Kidney (tissue), 14 donors: ENCODE data around the gene LCN1. TPM values are rescaled to one million over a fixed set of nuclear protein-coding genes. Genes with fewer than 3 reads are reported as not detected.

Experiments
- DNase-seq, 5 donors: peaks; one replicate each; pipeline ENCODE4 v3.0.0-alpha.2; 2013 to 2020
- FAIRE-seq: peaks from 2 replicates; lab custom pipeline; 2012; peaks lifted over from hg19 to GRCh38; lab: Jason Lieb, UNC
- H3K27ac ChIP-seq, 2 donors: one replicate each; pipeline ENCODE4 v1.7.0; 2013; ENCODE audit warnings: low read depth in 2 of 2, low read length in 2 of 2, inconsistent platforms in 1 of 2
- H3K27me3 ChIP-seq: one replicate; pipeline ENCODE4 v1.7.1; 2013; ENCODE audit warnings: low read length, inconsistent platforms; ENCODE audit not compliant: control insufficient read depth, insufficient read depth
- H3K36me3 ChIP-seq, 3 donors: one replicate each; pipeline versions ENCODE4 v1.7.0 to v1.7.1; 2013; ENCODE audit warnings: low read length in 3 of 3, control low read depth in 1 of 3, inconsistent platforms in 1 of 3; ENCODE audit not compliant: insufficient read depth in 3 of 3, control insufficient read depth in 2 of 3
- H3K4me1 ChIP-seq, 3 donors: one replicate each; pipeline versions ENCODE4 v1.7.0 to v1.7.1; 2013; ENCODE audit warnings: low read length in 3 of 3, inconsistent platforms in 1 of 3, low read depth in 1 of 3; ENCODE audit not compliant: control insufficient read depth in 2 of 3, insufficient read depth in 2 of 3
- H3K4me3 ChIP-seq, 3 donors: one replicate each; pipeline versions ENCODE4 v1.7.0 to v1.8.1; 2013; ENCODE audit warnings: low read length in 3 of 3, control low read depth in 1 of 3, inconsistent platforms in 1 of 3
- H3K9ac ChIP-seq, 3 donors: one replicate each; pipeline versions ENCODE4 v1.7.0 to v1.7.1; 2013; ENCODE audit warnings: low read length in 3 of 3, control low read depth in 1 of 3, inconsistent platforms in 1 of 3
- H3K9me3 ChIP-seq, 3 donors: one replicate each; pipeline versions ENCODE4 v1.7.0 to v1.7.1; 2013; ENCODE audit warnings: low read length in 3 of 3, control low read depth in 1 of 3, inconsistent platforms in 1 of 3; ENCODE audit not compliant: control insufficient read depth in 2 of 3, insufficient read depth in 1 of 3
- intact Hi-C: fragments of 100-400 bp; cut with DNase I; formaldehyde crosslinking; loops from one replicate; pipeline ENCODE4 v1.11.1; 2022
- polyA plus RNA-seq: library from polyadenylated mRNA; stranded (reverse); fragments of 350-450 nt; fragmentation: Illumina TruSeq; extraction: RNeasy Lipid Tissue Mini Kit (QIAGEN cat#74804); gene quantifications from one replicate; pipeline ENCODE4 v1.2.3, GENCODE V29; 2014; ENCODE audit warnings: low read depth, low replicate concordance; ENCODE audit not compliant: insufficient read depth
- total RNA-seq: library from RNA; stranded (reverse); fragmentation: NEBNext Ultra II Directional; extraction: Animal tissue kit (Norgen Biotek cat#: 25700); gene quantifications from one replicate; pipeline ENCODE4 v1.2.1, GENCODE V29; 2021
- TF ChIP-seq, protein P1 (sequence below): IDR thresholded peaks from 3 replicates; pipeline ENCODE4 v1.5.1; 2012; ENCODE audit warnings: mild to moderate bottlenecking, moderate library complexity, borderline replicate concordance; ENCODE audit not compliant: insufficient read depth; ENCODE audit errors: extremely low read depth
- donor health status: control.
- donor health status: control.
- donor health status: control.
- donor health status: control.
- donor health status: control.
- donor health status: DM: yes; HTN: yes; CAD: no.
- donor health status: Normal renal cell carcinoma (clear cell type).

LCN1 gene
- total and polyA plus RNA-seq, 2 donors from 2014 or later = not detected

DNA sequence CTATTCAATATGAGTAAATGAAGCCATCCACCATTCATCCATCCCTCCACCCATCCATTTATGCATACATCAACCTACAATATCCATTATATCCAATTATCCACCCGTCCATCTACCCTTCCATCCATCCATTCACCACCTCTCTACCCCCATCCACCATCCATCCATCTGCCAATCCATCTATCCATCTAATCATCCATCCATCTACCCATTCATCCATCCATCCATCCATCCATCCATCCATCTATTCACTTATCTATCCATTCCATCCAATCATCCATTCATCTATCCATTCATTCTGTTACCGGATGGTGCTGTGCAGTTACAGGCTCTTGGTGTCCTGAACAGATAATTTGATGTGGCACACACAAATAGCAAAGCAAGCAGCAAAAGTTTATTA, 51.0 kb downstream of the LCN1 start:
- no peaks in the 10 kb centered on the region for H3K36me3 ChIP-seq
- H3K27me3 ChIP-seq = no peaks in the 10 kb centered on the region
- H3K4me1 ChIP-seq = no peaks in the 10 kb centered on the region
- FAIRE-seq = no peak
- H3K4me3 ChIP-seq = no peak overlapping the region
- no peak overlapping the region for H3K27ac ChIP-seq
- intact Hi-C loops = no loop called here
- H3K9ac ChIP-seq = no peak overlapping the region
- TF ChIP-seq, protein P1, sequence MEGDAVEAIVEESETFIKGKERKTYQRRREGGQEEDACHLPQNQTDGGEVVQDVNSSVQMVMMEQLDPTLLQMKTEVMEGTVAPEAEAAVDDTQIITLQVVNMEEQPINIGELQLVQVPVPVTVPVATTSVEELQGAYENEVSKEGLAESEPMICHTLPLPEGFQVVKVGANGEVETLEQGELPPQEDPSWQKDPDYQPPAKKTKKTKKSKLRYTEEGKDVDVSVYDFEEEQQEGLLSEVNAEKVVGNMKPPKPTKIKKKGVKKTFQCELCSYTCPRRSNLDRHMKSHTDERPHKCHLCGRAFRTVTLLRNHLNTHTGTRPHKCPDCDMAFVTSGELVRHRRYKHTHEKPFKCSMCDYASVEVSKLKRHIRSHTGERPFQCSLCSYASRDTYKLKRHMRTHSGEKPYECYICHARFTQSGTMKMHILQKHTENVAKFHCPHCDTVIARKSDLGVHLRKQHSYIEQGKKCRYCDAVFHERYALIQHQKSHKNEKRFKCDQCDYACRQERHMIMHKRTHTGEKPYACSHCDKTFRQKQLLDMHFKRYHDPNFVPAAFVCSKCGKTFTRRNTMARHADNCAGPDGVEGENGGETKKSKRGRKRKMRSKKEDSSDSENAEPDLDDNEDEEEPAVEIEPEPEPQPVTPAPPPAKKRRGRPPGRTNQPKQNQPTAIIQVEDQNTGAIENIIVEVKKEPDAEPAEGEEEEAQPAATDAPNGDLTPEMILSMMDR = no peak
- H3K9me3 ChIP-seq = no peaks in the 10 kb centered on the region
- DNase-seq = no peak

DNA sequence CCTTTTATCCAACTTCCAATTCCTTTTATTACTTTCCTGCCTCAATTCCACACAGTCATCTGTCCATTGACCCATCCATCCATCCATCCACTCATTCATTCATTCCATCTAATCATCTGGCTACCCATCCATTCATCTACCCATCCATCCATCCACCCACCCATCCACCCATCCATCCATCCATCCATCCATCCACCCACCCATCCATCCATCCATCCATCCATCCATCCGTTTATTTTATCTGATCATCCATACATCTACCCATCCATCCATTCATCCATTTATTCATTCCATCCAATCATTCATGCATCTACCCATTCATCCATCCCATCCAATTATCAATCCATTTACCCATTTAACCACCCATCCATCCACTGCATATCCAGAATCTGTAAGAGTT, 51.9 kb downstream of the LCN1 start:
- no peak overlapping the region for H3K27ac ChIP-seq
- intact Hi-C loops = no loop called here
- FAIRE-seq = no peak

DNA sequence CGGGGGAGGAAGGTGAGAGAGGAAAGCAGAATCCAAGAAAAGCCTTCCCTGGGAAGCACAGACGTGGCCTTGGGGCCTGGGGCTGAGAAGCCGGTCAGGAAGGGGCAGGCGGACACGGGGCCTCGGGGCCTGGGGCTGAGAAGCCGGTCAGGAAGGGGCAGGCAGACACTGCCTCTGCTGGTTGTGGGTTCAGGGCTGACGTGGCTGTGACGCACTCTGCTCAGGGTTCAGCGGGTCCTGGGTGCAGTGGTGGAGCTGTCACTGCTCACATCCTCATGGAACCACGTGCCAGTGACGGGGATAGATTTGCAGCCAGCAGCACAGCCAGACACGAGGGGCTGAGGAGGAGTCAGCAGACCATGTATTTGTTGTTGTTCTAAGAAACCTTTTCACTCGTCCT, 53.1 kb downstream of the LCN1 start:
- Histone ChIP-seq H3K9me3 (no peaks in the 10 kb centered on the region), H3K4me1 (no peaks in the 10 kb centered on the region), H3K4me3 (no peak overlapping the region), H3K27me3 (no peaks in the 10 kb centered on the region), H3K9ac (no peak overlapping the region), H3K36me3 (no peaks in the 10 kb centered on the region), H3K27ac (no peak overlapping the region)
- intact Hi-C loops = no loop called here
- FAIRE-seq (no peak), DNase-seq (no peak)
- TF ChIP-seq, protein P1 = no peak

More for the DNA sequence above, 51.9 kb downstream of the LCN1 start:
- no peak for DNase-seq
- H3K36me3 ChIP-seq = no peaks in the 10 kb centered on the region
- no peak overlapping the region for H3K4me3 ChIP-seq
- H3K9me3 ChIP-seq = no peaks in the 10 kb centered on the region
- TF ChIP-seq, protein P1 = no peak
- no peaks in the 10 kb centered on the region for H3K27me3 ChIP-seq
- H3K9ac ChIP-seq = no peak overlapping the region
- H3K4me1 ChIP-seq = no peaks in the 10 kb centered on the region

DNA sequence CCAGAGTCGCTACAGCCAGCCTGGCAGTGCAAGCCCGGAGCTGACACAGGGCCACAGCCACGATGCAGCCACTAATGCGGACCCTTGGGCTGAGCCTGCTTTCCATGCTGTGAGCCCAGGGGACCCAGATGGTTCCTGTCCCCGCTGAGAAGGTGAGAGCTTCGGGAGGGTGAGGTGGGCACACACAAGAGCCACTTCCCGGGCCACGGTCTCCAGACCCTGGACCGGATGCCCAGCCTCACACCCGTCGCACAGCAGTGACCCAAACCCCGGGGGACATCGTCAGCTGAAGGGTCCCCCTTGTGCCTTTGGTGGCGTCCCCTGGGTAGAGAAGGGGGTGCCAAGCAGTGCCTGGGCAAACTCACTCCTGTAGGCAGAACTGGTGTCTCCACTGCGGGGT, 53.7 kb downstream of the LCN1 start:
- FAIRE-seq (no peak), DNase-seq (no peak)
- TF ChIP-seq, protein P1 = no peak
- intact Hi-C loops = no loop called here
- no peak overlapping the region for H3K27ac ChIP-seq
- no peaks in the 10 kb centered on the region for H3K9me3 ChIP-seq
- no peaks in the 10 kb centered on the region for H3K4me1 ChIP-seq
- no peaks in the 10 kb centered on the region for H3K36me3 ChIP-seq
- H3K4me3 ChIP-seq = no peak overlapping the region
- no peak overlapping the region for H3K9ac ChIP-seq
- H3K27me3 ChIP-seq = no peaks in the 10 kb centered on the region
